Fibroblast of villous mesenchyme (primary cell): Measurements from ENCODE around the gene RFX7. TPM values are rescaled to one million over a fixed set of nuclear protein-coding genes. Genes with fewer than 3 reads are reported as not detected.
A peak's percentile ranks its signal among the peaks of the same experiment; 100 is the strongest.

ENCODE experiments used
- DNase-seq: peaks from one replicate; pipeline ENCODE4 v3.0.0-alpha.2; 2010; ENCODE audit warnings: low read depth
- H3K4me3 ChIP-seq: 2 replicates; pipeline ENCODE4 v1.5.1; 2011; ENCODE audit warnings: low read depth, mild to moderate bottlenecking, low read length
- CTCF ChIP-seq: IDR thresholded peaks from 2 replicates; pipeline ENCODE4 v1.5.1; 2012; ENCODE audit warnings: low read depth, mild to moderate bottlenecking, low read length; ENCODE audit not compliant: insufficient read depth
- total RNA-seq: library from RNA; depleted of rRNA; stranded (reverse); fragments of >200 nt; gene quantifications from 2 replicates; pipeline ENCODE4 v1.2.3, GENCODE V29; 2012

Gene RFX7
- total RNA-seq, 1 donor, result 9.9 TPM

- peak; percentile 51 for TF ChIP-seq CTCF
- H3K4me3 ChIP-seq, result no peak overlapping the region
Observed at GRCh38 chr15:56249092-56249491, 5.4 kb upstream of the RFX7 start.

DNA sequence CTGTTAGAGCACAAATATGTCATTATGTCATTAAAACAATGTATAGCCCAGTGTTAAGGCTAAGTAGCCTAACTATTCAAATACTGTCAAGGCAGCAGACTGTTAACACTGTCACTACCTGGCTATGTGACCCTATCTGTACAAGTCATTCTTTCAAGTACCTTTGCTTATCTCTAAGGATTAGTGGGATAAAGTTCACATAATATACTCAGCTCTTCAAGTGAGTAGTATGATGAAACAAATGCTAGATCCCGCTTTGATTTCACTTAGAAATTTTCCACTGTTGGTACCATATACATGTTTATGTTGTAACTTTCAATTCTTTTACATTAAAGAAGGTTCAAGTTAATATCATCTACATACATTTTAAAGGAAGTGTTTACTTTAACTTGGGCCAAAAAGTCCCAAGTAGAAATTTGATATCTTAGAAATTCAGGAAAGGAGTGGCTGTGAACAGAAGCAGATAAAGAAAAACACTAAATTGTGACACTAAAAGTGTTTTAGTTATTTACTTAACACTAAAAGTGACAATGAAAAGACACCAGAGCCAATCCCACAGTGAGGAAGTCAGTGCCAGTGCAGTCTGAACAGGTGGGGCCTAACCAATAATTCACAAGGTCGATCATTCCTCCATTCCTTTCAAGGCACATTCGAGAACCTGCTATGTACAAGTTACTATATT, 4.8 kb upstream of the RFX7 start:
- TF ChIP-seq CTCF, result no peak
- no peak overlapping the region for H3K4me3 ChIP-seq
- no peak for DNase-seq

More at GRCh38 chr15:56249092-56249491, 5.4 kb upstream of the RFX7 start:
- DNase-seq, result peak; percentile 61

DNA sequence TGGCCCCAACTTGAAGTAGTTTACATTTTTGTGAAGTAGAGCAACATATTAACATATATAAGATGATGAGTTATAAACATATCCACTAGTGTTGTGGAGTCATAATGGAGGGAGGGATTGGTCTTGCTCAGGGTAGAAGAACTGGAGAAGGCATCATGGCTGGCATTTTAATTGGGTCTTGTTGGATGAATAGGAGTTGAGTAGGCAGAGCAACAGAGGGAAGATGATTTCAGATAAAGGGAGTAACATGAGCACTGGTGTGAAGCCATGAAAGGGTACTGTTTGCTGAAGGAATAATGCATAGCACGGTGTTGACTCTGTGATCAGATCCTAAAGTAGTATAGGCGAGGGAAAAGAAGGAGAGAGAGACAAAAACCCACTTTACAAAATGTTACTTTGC, 3.6 kb upstream of the RFX7 start:
- TF ChIP-seq CTCF, result no peak

DNA sequence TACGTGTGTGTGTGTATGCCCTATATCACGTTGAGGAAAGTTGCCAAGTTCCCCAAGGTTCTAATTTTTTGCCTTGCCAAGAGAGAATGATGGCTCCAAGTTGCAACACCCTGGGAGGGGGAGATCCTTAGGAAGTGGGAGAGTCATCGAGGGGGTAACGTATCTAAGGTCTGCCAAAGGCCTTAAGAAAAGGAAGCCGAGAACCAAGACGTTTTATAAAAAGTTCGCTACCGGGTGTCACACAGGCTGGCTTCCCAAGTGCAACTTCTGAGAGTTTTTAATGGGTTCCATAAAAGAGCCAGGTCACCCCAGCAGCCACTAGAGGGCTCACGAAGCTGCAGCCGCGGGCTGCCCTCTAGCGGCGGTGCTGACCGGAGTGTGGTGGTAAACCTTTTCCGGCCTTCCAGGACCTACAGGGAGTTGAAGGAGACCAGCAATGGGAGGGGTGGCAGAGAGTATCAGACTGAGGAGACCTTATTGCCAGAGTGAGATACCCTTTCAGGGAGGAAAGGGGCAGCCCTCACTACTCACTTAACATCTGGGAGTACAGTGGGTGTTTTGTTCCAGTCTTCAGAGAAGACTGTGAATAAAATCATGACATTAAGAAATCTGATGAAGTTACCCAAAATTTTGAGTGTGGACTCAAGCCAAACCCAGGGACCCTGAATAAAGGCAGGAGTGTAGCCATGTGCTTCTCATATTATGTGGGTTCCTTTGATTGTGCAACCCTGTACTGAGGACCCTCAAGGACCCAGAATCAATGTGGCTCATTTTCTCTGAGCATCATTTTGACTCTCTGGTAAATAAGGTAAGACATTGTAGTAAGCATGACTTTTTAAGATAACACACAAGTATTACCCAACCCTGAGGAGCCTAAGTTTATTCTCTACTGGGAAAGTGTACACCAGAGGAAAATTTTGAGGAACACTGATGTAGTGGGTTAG, 2.5 kb upstream of the RFX7 start:
- TF ChIP-seq CTCF, result peak; percentile 100
- DNase-seq, result peak; percentile 86
- peak overlapping the region; percentile 28 for H3K4me3 ChIP-seq

More for the DNA sequence above, 3.6 kb upstream of the RFX7 start:
- no peak overlapping the region for H3K4me3 ChIP-seq
- DNase-seq, result no peak

DNA sequence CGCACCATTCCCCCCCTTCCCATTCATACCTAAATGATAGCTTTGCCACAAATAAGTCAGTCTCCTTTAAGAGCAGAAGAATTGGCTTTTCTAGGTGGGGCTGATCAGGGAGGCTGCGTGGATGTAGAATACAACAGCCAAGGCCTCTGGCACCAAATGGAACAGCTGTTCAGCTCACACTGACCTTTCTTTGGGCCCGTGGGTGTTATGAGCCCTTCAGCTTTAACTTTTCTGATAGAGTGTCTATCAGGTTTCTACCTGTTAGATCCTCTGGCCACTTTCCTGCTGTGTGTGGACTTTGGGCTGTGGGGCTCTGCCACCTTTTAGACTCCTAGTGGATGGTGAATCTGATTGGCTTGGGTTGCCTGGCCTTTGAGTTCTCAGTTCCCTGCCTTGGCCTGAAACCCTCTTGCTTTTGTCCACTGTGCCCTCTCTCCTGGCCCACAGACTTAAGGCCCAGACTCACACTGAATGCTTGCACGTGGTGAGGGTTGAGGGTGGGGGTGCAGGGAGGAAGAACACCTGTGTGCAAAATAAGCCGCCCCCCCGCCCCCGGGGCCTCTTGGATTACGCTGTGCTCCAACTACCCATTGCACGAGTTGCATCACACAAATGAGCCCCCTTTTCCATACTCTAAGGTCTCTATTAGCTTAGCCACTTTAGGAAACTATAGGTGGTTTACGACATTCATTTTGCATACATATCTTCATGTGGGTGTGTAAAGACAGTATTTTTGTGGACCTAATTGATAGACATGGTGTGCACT, 1.3 kb upstream of the RFX7 start:
- no peak for DNase-seq
- TF ChIP-seq CTCF, result no peak
- peak overlapping the region; percentile 79 for H3K4me3 ChIP-seq

DNA sequence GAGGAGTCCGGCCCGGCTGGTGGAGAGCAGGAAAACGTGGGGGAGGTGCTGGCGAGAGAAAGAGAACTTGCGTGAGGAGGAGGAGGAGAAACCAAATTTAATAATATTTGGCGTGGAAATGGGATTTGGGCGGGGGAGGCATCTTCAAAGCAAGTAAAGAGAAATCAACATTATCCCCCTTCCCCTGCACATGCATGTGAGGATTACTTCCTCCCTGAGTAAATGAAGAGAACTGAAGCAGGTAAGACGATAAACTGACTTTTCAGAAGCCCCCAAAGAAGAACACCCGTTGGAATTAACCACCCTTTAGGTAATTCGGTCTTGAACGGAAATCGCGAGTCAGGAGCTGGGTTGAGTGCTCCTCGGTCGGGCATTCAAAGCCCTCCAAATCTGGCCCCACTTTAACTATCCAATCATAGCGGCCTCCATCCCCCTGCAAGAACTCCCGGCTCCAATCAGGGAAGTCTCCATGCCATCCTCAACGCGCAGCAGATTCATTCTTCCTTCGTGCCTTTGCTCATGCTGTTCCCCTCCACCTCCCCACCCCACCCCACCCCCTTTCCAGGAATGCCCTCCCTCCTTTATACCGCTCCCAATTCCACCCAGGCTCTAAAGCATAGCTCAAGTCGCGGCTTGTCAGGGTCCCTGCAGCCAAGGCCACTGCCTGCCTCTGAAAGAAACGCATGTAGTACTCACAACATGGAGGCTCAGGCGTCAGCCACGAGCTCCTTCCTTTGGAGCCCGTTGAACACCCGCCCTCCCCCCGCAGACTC, 545 bp upstream of the RFX7 start:
- no peak for TF ChIP-seq CTCF
- peak overlapping the region; percentile 79 for H3K4me3 ChIP-seq
- peak; percentile 64 for DNase-seq
